Activated T-helper 17 cell treated with anti-CD3 and anti-CD28 coated beads, Interleukin-2, amount 50 U/mL, for 72 hours (primary cell): Measurements from ENCODE around the gene EP400. TPM values are rescaled to one million over a fixed set of nuclear protein-coding genes. Genes with fewer than 3 reads are reported as not detected.

Experiments used
- ATAC-seq: fragments of 150-1000 bp; cut with Tn5 transposase; replicated peaks from 2 replicates; pipeline ENCODE4 v1.10.0; 2021; ENCODE audit warnings: mild to moderate bottlenecking, moderate library complexity
- H3K27ac Mint-ChIP-seq: one replicate; pipeline ENCODE4 v1.8.0; 2022; ENCODE audit warnings: mixed read lengths
- H3K27me3 Mint-ChIP-seq: one replicate; pipeline ENCODE4 v1.8.0; 2022; ENCODE audit warnings: mixed read lengths
- H3K36me3 Mint-ChIP-seq: one replicate; pipeline ENCODE4 v1.8.0; 2022; ENCODE audit warnings: low read depth, mild to moderate bottlenecking, mixed read lengths
- H3K4me1 Mint-ChIP-seq: one replicate; pipeline ENCODE4 v1.8.0; 2022; ENCODE audit warnings: mixed read lengths
- H3K4me3 Mint-ChIP-seq: one replicate; pipeline ENCODE4 v1.8.0; 2022; ENCODE audit warnings: mild to moderate bottlenecking, mixed read lengths
- H3K9me3 Mint-ChIP-seq: one replicate; pipeline ENCODE4 v1.8.0; 2022; ENCODE audit warnings: mixed read lengths
- total RNA-seq, 2 donors: library from RNA; stranded (reverse); gene quantifications; one replicate each; pipeline ENCODE4 v1.2.3, GENCODE V29; 2022

The EP400 gene
- total RNA-seq, 2 donors from 2014 or later, result 47.1 to 60.0 TPM

DNA sequence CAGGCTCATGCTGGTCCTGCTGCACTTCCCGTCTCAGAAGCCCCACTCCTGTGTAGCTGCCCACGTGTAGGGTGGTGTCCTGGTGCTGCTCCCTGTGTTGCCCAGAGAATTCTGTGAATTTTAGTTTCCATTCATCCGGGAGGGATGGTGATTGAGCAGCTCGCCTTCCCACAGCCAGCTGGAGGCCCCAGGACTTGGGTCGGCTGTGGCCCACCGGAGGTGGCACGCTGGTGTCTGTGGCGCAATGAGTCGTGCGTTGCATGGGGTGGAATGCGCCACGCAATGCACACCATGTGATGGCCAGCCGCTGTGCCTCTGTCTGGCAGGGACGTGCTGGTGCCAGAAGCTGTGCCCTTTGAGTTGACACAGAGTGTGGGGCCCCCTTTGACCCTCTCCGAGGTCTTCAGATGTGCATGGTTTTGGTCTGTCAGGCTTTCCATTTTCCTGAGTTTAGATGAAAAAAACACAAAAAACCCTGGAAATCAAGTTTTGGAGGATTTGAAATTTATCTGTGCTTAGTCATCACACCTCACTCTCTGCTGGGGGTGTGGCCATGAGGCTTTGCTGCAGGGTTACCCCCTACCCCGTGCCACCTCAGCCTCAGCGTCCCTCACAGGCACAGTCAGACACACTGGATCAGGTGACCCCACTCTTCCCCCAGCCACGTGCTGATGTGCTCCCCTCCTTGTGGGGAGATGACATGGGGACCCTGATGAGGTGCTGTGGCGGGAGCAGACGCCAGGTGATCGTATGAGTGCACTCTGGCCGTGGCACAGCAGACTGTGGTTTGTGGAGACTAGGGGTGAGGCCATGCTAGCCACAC lies 64.6 kb downstream of the EP400 start:
- no peaks in the 10 kb centered on the region for H3K4me1 Mint-ChIP-seq
- H3K9me3 Mint-ChIP-seq, result no peaks in the 10 kb centered on the region
- H3K4me3 Mint-ChIP-seq, result no peak overlapping the region
- no peaks in the 10 kb centered on the region for H3K27me3 Mint-ChIP-seq
- peaks cover 97% of the 10 kb centered on the region for H3K36me3 Mint-ChIP-seq
- no peak overlapping the region for H3K27ac Mint-ChIP-seq
- no peak for ATAC-seq

DNA sequence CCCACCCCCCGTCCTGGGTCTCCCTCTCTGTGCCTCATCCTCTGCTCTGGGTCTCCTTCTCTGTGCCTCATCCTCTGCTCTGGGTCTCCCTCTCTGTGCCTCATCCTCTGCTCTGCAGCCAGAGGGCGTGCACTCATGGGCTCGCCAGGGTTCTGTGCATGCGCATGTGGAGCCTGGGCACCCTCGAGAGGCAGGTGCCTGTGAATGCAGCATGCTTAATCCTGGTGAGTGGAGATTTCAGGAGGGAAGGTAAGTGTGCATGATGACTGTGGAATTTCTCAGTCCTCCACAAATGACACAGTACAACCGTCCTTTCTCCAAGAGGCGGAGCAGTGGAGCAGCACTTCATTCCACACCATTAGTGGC lies 65.2 kb downstream of the EP400 start:
- Mint-ChIP-seq H3K27me3 (no peaks in the 10 kb centered on the region), H3K4me3 (no peak overlapping the region), H3K27ac (no peak overlapping the region), H3K9me3 (no peaks in the 10 kb centered on the region), H3K36me3 (peaks cover 100% of the 10 kb centered on the region), H3K4me1 (no peaks in the 10 kb centered on the region)
- no peak for ATAC-seq

DNA sequence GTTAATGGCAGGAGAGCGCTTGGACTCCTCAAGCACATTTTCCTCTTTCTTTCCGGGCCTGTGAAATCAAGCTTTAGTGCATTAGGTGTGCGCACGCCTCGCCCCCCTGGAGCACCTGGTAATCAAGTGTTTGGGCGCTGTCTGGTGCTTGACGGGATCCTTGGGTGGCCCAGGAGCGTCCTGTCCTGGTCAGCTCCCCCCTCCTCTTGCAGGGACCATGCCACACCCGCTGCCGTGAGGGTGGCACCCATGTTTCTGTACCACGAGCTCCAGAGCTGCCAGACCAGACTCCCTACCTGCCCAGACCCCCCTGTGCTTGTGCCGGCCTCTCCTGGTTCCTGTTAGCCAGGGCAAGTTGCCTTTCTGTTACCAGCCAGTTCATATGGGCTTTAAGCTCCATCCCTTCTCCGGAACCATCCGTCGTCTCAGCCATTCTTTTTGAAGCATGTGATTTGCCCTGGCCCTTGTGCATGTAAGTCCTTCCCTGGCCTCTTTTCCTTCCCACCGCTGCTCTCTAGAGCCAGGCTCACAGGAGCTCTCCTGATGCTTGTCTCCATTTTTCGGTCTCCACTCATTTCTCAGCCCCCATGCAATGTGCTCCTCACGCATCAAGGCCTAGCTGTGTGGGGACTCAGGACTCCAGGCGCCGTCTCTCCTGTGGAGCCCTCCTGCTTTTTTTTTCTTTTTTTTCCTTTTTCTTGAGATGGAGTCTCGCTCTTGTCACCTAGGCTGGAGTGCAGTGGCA lies 66.1 kb downstream of the EP400 start:
- no peaks in the 10 kb centered on the region for H3K4me1 Mint-ChIP-seq
- peaks cover 100% of the 10 kb centered on the region for H3K36me3 Mint-ChIP-seq
- no peaks in the 10 kb centered on the region for H3K9me3 Mint-ChIP-seq
- no peak for ATAC-seq
- H3K4me3 Mint-ChIP-seq, result no peak overlapping the region
- no peak overlapping the region for H3K27ac Mint-ChIP-seq
- no peaks in the 10 kb centered on the region for H3K27me3 Mint-ChIP-seq

DNA sequence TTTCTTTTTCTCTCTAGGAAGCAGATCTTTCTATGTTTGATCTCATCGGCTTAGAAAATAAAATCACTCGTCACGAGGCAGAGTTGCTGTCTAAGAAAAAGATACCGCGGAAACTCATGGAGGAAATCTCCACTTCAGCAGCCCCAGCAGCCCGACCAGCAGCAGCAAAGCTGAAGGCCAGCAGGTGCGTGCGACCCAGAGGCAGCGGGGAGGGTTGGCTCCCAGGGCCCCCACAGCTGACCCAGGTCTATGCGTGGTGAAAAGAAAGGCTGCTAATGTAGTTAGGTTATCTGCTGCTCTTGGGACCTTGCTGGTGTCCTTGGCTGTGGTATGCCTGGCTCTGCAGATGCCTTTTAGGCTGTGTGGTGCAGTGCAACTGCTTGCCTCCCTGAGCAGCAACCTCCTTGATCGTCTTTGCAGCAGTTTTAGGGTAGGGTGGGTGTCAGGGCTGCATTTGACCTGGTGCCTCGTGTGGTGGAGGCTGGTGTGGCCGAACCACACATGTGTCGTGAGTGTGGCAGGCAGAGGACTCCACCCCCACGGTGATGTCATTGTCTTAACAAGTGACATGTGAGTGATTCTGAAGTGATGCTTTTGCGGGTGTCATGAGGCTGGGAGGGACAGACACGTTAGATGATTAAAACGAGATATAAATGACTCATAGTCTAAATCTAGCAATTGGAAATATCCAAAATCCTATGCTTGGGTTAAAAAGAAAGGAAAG lies 68.6 kb downstream of the EP400 start:
- Mint-ChIP-seq H3K9me3 (no peaks in the 10 kb centered on the region), H3K4me1 (no peaks in the 10 kb centered on the region), H3K27me3 (no peaks in the 10 kb centered on the region), H3K27ac (no peak overlapping the region), H3K36me3 (peaks cover 98% of the 10 kb centered on the region), H3K4me3 (no peak overlapping the region)
- no peak for ATAC-seq

DNA sequence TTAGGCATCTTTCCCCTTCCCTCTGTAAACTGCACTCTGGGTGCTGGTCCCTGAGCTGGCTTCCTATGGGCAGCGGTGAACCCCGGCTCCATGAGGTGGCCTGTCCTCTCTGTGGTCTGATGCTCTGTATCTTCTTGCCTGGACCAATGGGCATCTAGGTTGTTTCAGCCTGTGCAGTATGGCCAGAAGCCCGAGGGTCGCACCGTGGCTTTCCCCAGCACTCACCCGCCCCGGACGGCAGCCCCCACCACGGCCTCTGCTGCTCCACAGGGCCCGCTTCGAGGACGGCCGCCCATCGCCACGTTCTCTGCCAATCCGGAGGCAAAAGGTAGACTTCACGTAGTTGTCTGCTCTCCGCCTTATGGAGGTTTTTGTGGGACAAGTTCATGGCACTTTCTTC lies 70.1 kb downstream of the EP400 start:
- no peak overlapping the region for H3K4me3 Mint-ChIP-seq
- H3K27me3 Mint-ChIP-seq, result no peaks in the 10 kb centered on the region
- ATAC-seq, result no peak
- H3K27ac Mint-ChIP-seq, result no peak overlapping the region
- peaks cover 98% of the 10 kb centered on the region for H3K36me3 Mint-ChIP-seq
- H3K9me3 Mint-ChIP-seq, result no peaks in the 10 kb centered on the region
- H3K4me1 Mint-ChIP-seq, result no peaks in the 10 kb centered on the region

DNA sequence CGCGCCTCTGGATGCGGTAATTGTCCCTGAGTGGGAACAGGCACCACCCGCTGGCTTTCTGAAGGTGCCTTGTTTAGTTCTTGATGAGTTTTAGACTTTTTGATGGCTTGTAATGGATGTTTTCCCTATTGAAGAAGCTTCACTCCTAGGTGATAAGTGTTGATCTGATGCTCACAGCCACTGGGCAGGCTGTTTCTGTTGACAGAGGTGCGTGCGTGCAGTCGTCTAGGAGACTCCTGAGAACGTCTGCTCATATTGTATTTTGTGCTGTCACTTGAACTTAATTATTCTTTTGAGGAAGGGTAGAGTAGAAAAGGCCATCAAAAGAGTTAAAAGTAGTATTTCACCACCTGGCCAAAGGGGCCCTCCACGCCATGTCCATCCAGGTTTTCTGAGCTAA lies 70.5 kb downstream of the EP400 start:
- Mint-ChIP-seq H3K9me3 (no peaks in the 10 kb centered on the region), H3K4me1 (no peaks in the 10 kb centered on the region), H3K27ac (no peak overlapping the region), H3K4me3 (no peak overlapping the region), H3K36me3 (peaks cover 98% of the 10 kb centered on the region), H3K27me3 (no peaks in the 10 kb centered on the region)
- no peak for ATAC-seq

DNA sequence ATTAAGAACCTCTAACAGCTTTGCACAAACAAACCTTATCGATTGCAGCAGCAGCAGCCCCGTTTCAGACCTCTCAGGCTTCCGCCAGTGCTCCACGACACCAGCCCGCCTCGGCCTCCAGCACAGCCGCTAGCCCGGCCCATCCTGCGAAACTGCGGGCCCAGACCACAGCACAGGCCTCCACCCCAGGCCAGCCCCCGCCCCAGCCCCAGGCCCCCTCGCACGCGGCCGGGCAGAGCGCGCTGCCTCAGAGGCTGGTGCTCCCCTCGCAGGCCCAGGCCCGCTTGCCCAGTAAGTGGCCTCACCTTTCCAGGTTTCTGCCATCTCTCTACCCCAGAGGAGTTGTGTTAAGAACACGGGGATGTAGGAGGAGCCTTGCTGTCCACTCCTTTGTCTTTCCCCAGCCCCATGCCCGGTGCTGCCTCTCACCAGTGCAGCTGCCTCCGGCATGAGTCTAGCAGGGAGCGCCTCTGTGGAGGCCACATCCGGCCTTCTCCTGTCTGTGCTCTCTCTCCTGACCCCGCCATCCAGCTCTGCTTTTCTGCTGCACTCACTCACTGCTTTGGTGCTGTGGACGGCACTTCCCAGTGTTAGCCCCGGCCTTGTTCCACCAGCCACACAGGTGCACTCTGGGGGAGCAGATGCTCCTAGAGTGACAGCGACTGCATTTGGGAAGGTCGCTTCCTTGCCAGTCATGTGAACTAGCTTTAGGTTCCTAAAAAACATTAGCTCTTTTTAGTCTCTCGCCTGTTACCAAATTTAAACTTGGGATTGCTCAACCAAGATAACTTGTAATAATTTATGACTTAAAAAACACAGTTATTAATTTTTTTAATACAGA lies 71.5 kb downstream of the EP400 start:
- Mint-ChIP-seq H3K4me3 (no peak overlapping the region), H3K27me3 (no peaks in the 10 kb centered on the region), H3K36me3 (peaks cover 98% of the 10 kb centered on the region), H3K9me3 (no peaks in the 10 kb centered on the region), H3K27ac (no peak overlapping the region), H3K4me1 (no peaks in the 10 kb centered on the region)
- ATAC-seq, result no peak

DNA sequence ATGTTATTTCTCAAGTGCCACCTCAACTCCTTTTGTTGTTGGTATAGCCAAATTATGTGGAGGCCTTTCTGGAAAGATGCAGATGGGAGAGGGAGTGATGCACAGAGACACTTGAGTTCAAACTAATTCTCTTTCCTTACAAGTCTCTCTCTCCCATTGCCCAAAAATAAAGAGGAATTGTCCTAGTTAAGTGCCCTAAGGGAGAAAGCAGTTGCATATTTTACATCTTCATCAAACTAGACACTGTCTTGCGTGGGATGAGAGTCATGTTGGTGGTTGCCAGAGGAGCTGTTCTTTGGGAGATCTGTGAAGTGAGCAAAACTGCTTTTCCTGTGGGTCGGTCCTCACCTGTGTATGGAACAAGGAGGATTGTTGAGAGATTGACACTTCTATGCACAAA lies 72.2 kb downstream of the EP400 start:
- H3K4me3 Mint-ChIP-seq, result no peak overlapping the region

DNA sequence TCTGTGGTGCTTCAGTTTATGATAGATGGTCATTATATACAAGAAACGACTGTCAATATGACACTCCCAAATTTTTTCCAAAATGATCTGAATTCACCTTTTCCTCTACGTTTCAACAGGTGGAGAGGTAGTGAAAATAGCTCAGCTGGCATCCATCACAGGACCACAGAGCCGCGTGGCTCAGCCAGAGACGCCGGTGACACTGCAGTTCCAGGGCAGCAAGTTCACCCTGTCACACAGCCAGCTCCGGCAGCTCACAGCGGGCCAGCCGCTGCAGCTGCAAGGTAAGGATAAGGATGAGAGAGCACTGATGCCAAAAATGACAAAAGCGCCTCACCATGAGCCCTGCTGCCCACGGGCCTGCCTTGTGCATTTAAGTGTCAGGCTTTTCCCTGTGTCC lies 73.9 kb downstream of the EP400 start:
- no peak overlapping the region for H3K4me3 Mint-ChIP-seq
- no peak overlapping the region for H3K27ac Mint-ChIP-seq
- no peaks in the 10 kb centered on the region for H3K27me3 Mint-ChIP-seq
- H3K9me3 Mint-ChIP-seq, result no peaks in the 10 kb centered on the region
- H3K4me1 Mint-ChIP-seq, result no peaks in the 10 kb centered on the region
- no peak for ATAC-seq
- peaks cover 98% of the 10 kb centered on the region for H3K36me3 Mint-ChIP-seq

More for the DNA sequence above, 72.2 kb downstream of the EP400 start:
- no peak for ATAC-seq
- Mint-ChIP-seq H3K9me3 (no peaks in the 10 kb centered on the region), H3K27me3 (no peaks in the 10 kb centered on the region), H3K27ac (no peak overlapping the region), H3K36me3 (peaks cover 98% of the 10 kb centered on the region), H3K4me1 (no peaks in the 10 kb centered on the region)

DNA sequence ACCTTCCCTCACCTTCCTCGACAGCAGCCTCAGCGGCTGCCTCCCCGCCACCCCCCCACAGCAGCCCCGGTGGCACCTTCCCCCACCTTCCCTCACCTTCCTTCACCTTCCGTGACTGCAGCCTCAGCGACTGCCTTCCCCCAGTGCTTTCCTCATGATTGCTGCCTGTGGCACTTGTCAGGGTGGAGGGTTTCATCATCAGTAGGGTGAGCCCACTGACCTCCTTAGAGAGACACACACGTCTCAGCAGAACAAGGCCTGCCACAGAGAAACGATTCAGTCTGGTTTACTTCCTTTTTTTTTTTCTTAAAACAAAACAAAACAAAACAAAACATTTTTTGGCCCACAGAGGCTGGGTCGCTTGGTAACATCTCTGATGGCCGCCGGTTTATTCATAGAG lies 75.0 kb downstream of the EP400 start:
- Mint-ChIP-seq H3K27ac (no peak overlapping the region), H3K27me3 (no peaks in the 10 kb centered on the region), H3K4me3 (no peak overlapping the region), H3K9me3 (no peaks in the 10 kb centered on the region), H3K4me1 (no peaks in the 10 kb centered on the region), H3K36me3 (peaks cover 98% of the 10 kb centered on the region)
- no peak for ATAC-seq

DNA sequence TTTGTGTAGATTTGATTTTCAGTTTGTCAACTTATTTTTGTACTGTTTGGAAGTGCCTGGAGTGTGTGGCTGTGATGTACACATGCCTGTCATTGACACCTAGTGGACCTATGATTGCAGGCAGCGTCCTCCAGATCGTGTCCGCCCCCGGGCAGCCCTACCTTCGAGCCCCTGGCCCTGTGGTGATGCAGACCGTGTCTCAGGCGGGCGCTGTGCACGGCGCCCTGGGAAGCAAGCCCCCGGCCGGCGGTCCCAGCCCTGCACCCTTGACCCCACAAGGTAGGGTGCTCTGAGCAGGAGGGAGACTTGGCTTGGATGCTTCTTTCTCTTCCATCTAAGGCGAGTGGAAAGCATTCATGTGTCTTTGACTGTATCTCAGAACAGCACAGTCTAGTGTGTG lies 75.8 kb downstream of the EP400 start:
- no peak overlapping the region for H3K4me3 Mint-ChIP-seq
- no peak for ATAC-seq
- H3K4me1 Mint-ChIP-seq, result no peaks in the 10 kb centered on the region
- H3K27me3 Mint-ChIP-seq, result no peaks in the 10 kb centered on the region
- H3K27ac Mint-ChIP-seq, result no peak overlapping the region
- H3K36me3 Mint-ChIP-seq, result peaks cover 98% of the 10 kb centered on the region
- no peaks in the 10 kb centered on the region for H3K9me3 Mint-ChIP-seq

DNA sequence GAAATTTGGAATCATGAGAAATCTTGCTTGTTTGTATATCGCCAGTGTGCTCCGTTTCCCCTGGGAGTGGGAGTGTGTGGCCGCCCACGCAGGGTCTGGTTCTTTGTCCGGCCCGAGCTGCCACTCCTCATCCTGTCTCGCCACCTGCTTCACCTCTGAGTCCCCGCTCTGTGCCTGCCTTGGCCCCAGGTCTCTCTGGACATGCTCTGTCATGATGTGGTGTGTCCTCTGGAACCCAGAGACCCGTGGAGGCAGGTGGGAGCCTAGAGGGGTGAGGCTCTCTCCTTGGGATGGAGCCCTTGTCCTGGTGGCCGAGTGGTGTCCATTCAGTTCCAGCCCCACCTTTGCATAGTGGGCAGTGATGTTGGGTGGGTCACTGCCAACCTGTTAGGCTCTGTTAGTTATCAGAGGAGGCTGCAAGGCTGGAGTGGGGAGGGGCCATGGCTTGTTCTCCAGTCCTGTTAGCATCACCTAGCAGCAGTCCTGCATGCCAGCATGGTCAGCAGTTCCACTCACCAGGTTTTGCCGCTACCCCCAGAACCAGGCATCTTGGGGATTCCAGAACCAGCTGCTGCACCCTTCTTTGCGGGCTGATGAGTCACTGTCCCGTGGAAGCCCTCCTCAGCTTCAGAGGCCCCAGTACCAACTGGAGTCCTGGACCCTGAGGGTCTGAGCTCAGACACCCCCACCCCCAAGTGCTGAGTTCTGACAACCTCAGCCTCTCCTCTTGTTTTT lies 76.5 kb downstream of the EP400 start:
- no peak for ATAC-seq
- Mint-ChIP-seq H3K36me3 (peaks cover 100% of the 10 kb centered on the region), H3K4me1 (no peaks in the 10 kb centered on the region), H3K27ac (no peak overlapping the region), H3K27me3 (no peaks in the 10 kb centered on the region), H3K4me3 (no peak overlapping the region), H3K9me3 (no peaks in the 10 kb centered on the region)

DNA sequence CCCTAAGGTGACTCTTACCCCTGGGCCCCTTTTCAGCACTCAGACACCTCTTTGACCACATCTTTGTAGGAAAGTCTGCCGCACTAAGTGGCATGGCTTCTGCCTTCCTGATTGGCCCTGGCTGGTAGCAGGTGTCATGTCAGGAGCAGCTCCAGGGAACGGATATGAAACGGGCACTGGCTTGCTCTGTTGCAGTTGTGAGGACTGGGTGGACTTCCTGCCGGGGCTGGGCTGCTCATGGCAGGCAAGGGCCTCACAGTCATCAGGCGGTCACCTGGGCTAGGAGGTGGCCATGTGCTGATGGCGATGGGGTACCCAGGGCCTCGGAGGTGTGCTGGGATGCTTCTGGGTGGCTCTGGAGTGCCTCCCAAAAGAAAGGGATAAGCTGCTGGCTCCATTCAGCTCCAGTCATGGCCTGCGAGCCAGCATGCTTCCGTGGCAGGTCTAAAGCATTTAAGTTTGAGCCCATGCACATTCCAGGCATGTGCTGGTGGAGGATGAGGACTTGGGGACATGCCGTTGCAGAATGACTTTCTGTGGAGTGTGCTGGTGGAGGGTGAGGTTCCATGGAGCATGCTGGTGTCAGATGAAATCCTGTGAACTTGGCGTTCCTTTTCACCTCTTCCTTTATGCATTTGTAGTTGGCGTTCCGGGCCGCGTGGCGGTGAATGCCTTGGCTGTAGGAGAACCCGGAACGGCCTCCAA lies 77.2 kb downstream of the EP400 start:
- Mint-ChIP-seq H3K9me3 (no peaks in the 10 kb centered on the region), H3K36me3 (peaks cover 100% of the 10 kb centered on the region), H3K4me1 (no peaks in the 10 kb centered on the region), H3K4me3 (no peak overlapping the region), H3K27ac (no peak overlapping the region), H3K27me3 (no peaks in the 10 kb centered on the region)
- ATAC-seq, result no peak
